Mucosa of rectum (tissue), 2 donors: ENCODE results near the gene BBX.

Experiments used
- H3K27ac ChIP-seq, 2 donors: one replicate each; pipeline ENCODE4 v1.7.0; 2013; ENCODE audit warnings: inconsistent platforms in 2 of 2, low read depth in 2 of 2, low read length in 2 of 2
- H3K27me3 ChIP-seq, 2 donors: one replicate each; pipeline ENCODE4 v1.7.0; 2013; ENCODE audit warnings: low read length in 2 of 2; ENCODE audit not compliant: control insufficient read depth in 2 of 2, insufficient read depth in 2 of 2
- H3K36me3 ChIP-seq, 2 donors: one replicate each; pipeline ENCODE4 v1.7.0; 2013; ENCODE audit warnings: low read length in 2 of 2; ENCODE audit not compliant: control insufficient read depth in 2 of 2, insufficient read depth in 2 of 2
- H3K4me1 ChIP-seq, 2 donors: one replicate each; pipeline ENCODE4 v1.7.0; 2013; ENCODE audit warnings: low read length in 2 of 2, mild to moderate bottlenecking in 1 of 2; ENCODE audit not compliant: control insufficient read depth in 2 of 2, insufficient read depth in 2 of 2
- H3K4me3 ChIP-seq, 2 donors: one replicate each; pipeline ENCODE4 v1.7.0; 2013; ENCODE audit warnings: low read length in 2 of 2
- H3K9ac ChIP-seq, 2 donors: one replicate each; pipeline ENCODE4 v1.7.0; 2013; ENCODE audit warnings: low read length in 2 of 2, low read depth in 1 of 2, mild to moderate bottlenecking in 1 of 2
- H3K9me3 ChIP-seq, 2 donors: one replicate each; pipeline ENCODE4 v1.7.0; 2013; ENCODE audit warnings: low read length in 2 of 2; ENCODE audit not compliant: control insufficient read depth in 2 of 2
- donor health status: healthy.
- donor health status: Normal muscosa, but diverticular disease.

Gene BBX

GRCh38 chr3:107531917-107532469, 9.2 kb downstream of the BBX start:
- Histone ChIP-seq H3K9ac (no peak overlapping the region), H3K4me1 (no peaks in the 10 kb centered on the region), H3K4me3 (no peak overlapping the region), H3K27me3 (no peaks in the 10 kb centered on the region), H3K27ac (no peak overlapping the region), H3K9me3 (no peaks in the 10 kb centered on the region), H3K36me3 (no peaks in the 10 kb centered on the region)

DNA sequence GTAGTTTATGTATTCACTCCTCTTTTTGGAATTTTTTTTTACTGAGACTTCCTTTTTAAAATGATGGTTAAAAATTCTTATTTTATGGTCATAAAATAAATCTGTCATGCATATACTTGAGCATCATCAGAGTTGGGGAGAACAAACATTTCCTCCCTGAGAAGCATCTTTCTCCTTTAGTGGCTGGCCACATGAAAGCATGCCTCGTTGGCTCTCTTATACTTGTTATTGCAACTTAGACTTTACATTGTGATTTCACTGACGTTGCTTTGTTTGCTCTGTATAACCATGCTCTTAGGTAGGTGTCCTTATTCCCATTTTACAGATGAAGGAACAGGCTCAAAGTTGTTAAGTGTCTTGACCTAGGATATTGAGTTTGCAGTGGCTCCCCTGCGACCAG, 18.1 kb downstream of the BBX start:
- no peaks in the 10 kb centered on the region for H3K4me1 ChIP-seq
- H3K4me3 ChIP-seq = no peak overlapping the region
- H3K9me3 ChIP-seq = no peaks in the 10 kb centered on the region
- no peak overlapping the region for H3K27ac ChIP-seq
- H3K27me3 ChIP-seq = no peaks in the 10 kb centered on the region
- no peaks in the 10 kb centered on the region for H3K36me3 ChIP-seq
- no peak overlapping the region for H3K9ac ChIP-seq

GRCh38 chr3:107542665-107543064, 19.9 kb downstream of the BBX start:
- H3K9me3 ChIP-seq = no peaks in the 10 kb centered on the region
- H3K4me3 ChIP-seq = no peak overlapping the region
- H3K36me3 ChIP-seq = no peaks in the 10 kb centered on the region
- H3K4me1 ChIP-seq = no peaks in the 10 kb centered on the region
- H3K27ac ChIP-seq = no peak overlapping the region
- no peak overlapping the region for H3K9ac ChIP-seq
- no peaks in the 10 kb centered on the region for H3K27me3 ChIP-seq

DNA sequence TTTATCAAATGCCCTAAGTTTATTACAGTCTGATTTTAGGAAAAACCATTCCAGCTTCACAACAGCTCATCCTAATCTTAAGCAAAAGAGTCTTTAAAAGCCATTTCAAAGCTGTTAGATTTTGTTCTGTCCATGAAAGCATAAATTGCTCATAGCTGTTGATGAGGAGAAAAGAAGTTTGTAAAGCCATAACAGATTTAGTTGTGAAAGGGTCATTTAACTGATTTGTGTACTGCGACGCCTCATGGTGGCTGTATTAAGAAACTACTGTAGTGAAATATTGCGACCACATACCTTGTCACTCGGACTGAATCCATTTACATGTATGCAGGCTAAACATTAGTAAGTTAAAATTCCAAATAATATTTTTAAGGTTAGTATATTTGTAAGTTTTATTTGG, 20.9 kb downstream of the BBX start:
- no peaks in the 10 kb centered on the region for H3K9me3 ChIP-seq
- H3K36me3 ChIP-seq = no peaks in the 10 kb centered on the region
- no peaks in the 10 kb centered on the region for H3K27me3 ChIP-seq
- H3K27ac ChIP-seq = no peak overlapping the region
- H3K9ac ChIP-seq = no peak overlapping the region
- no peak overlapping the region for H3K4me3 ChIP-seq
- H3K4me1 ChIP-seq = no peaks in the 10 kb centered on the region

DNA sequence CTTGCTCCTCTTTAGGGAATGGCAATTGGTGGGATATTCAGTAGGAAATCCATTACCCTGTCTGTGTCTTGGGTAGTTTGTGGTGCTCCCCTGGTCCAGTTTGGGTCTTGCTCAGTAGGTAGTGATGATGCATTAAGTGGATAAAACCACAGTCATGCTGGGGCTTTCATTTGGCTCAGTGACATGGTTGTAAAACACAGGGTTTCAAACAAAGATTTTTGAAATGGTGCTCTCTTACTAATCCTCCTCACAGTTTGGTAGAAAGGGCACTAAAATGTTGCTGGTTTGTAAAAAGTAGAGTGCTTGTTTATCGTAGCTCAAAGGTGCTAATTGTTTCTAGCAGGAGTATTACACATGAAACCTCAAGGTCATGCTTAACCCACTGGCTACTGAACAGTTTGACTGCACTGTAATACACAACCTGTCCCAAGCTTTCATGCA, 22.9 kb downstream of the BBX start:
- Histone ChIP-seq H3K4me3 (no peak overlapping the region), H3K27ac (no peak overlapping the region), H3K27me3 (no peaks in the 10 kb centered on the region), H3K4me1 (no peaks in the 10 kb centered on the region), H3K36me3 (no peaks in the 10 kb centered on the region), H3K9ac (no peak overlapping the region), H3K9me3 (no peaks in the 10 kb centered on the region)

- Histone ChIP-seq H3K36me3 (no peaks in the 10 kb centered on the region), H3K9me3 (no peaks in the 10 kb centered on the region), H3K4me1 (no peaks in the 10 kb centered on the region), H3K4me3 (no peak overlapping the region), H3K27me3 (no peaks in the 10 kb centered on the region), H3K27ac (no peak overlapping the region), H3K9ac (no peak overlapping the region)
These were observed 25.8 kb downstream of the BBX start for GRCh38 chr3:107548601-107549000.

DNA sequence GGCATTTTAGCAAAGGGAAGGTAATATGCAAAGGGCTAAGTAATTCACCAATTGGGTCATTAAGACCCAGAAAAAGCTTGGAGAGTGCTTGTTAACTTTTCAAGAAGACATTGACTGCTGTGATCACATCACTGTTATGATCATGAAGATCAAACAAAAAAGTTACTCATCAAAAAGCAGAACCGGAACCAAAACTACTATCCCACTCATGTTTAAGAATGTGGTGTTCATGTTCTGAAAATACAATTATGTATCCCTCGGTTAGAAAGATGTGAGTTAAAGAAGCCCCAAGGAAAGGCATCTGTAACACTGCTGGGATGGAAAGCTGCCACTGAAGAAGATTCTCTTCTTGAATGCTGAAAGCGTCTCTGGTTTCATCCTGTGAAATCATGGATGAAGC, 32.6 kb downstream of the BBX start:
- Histone ChIP-seq H3K9me3 (no peaks in the 10 kb centered on the region), H3K27me3 (no peaks in the 10 kb centered on the region), H3K36me3 (no peaks in the 10 kb centered on the region), H3K4me1 (no peaks in the 10 kb centered on the region), H3K27ac (no peak overlapping the region), H3K9ac (no peak overlapping the region), H3K4me3 (no peak overlapping the region)

- Histone ChIP-seq H3K9ac (no peak overlapping the region), H3K9me3 (no peaks in the 10 kb centered on the region), H3K36me3 (no peaks in the 10 kb centered on the region), H3K4me3 (no peak overlapping the region), H3K27ac (no peak overlapping the region), H3K4me1 (no peaks in the 10 kb centered on the region), H3K27me3 (no peaks in the 10 kb centered on the region)
These were observed 35.0 kb downstream of the BBX start for GRCh38 chr3:107557743-107558142.

- Histone ChIP-seq H3K9ac (no peak overlapping the region), H3K36me3 (no peaks in the 10 kb centered on the region), H3K4me1 (no peaks in the 10 kb centered on the region), H3K9me3 (no peaks in the 10 kb centered on the region), H3K27ac (no peak overlapping the region), H3K27me3 (no peaks in the 10 kb centered on the region), H3K4me3 (no peak overlapping the region)
These were observed 37.4 kb downstream of the BBX start for GRCh38 chr3:107560166-107560565.

DNA sequence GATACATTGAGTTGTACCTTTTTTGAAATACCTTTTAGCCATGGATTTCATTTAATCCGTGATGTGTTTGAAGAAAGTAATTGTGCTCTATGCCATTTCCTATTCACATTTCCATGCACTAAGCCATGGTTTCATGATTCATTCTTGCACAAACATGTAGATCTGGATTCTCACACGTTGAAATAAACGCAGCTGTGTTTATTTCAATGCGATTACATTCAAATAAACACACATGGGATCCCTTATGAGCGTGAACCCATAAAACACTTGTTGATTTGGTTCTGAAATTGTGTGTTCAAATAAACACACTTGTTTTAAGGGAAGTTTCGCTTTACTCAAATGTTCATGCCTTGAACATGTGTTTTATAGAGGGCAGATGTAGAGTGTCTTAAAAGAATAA, 39.2 kb downstream of the BBX start:
- Histone ChIP-seq H3K9ac (no peak overlapping the region), H3K4me3 (no peak overlapping the region), H3K36me3 (no peaks in the 10 kb centered on the region), H3K9me3 (no peaks in the 10 kb centered on the region), H3K4me1 (no peaks in the 10 kb centered on the region), H3K27me3 (no peaks in the 10 kb centered on the region), H3K27ac (no peak overlapping the region)

- Histone ChIP-seq H3K36me3 (no peaks in the 10 kb centered on the region), H3K4me1 (no peaks in the 10 kb centered on the region), H3K27me3 (no peaks in the 10 kb centered on the region), H3K9me3 (no peaks in the 10 kb centered on the region), H3K27ac (no peak overlapping the region), H3K4me3 (no peak overlapping the region), H3K9ac (no peak overlapping the region)
These were observed 40.3 kb downstream of the BBX start for GRCh38 chr3:107562969-107563529.
